TTC549 (cell line): Measurements from ENCODE around the gene IGF2BP3.
"Not testable (repeated sequence)": the region's sequence is repeated elsewhere in the genome, so short reads cannot be mapped to it uniquely, and the experiment has no call there.

ENCODE experiments used
- FAIRE-seq: peaks from 2 replicates; lab custom pipeline; 2012; peaks lifted over from hg19 to GRCh38; lab: Jason Lieb, UNC

The IGF2BP3 gene

GRCh38 chr7:23422384-23422783 is 47.9 kb downstream of the IGF2BP3 start:
- no peak for FAIRE-seq

- no peak for FAIRE-seq
These were observed 50.4 kb downstream of the IGF2BP3 start for GRCh38 chr7:23419845-23420244.

GRCh38 chr7:23419160-23419559 is 51.1 kb downstream of the IGF2BP3 start:
- FAIRE-seq, result no peak

- FAIRE-seq, result no peak
These were observed 52.2 kb downstream of the IGF2BP3 start for GRCh38 chr7:23418046-23418445.

- no peak for FAIRE-seq
These were observed 55.1 kb downstream of the IGF2BP3 start for GRCh38 chr7:23415198-23415597.

- no peak for FAIRE-seq
These were observed 59.7 kb downstream of the IGF2BP3 start for GRCh38 chr7:23410446-23411183.

- FAIRE-seq, result not testable (repeated sequence)
These were observed 63.7 kb downstream of the IGF2BP3 start for GRCh38 chr7:23406564-23406963.

GRCh38 chr7:23405240-23405618 is 65.1 kb downstream of the IGF2BP3 start:
- no peak for FAIRE-seq

GRCh38 chr7:23404546-23405239 is 65.6 kb downstream of the IGF2BP3 start:
- FAIRE-seq, result no peak

- no peak for FAIRE-seq
These were observed 66.3 kb downstream of the IGF2BP3 start for GRCh38 chr7:23403970-23404369.

- FAIRE-seq, result not testable (repeated sequence)
These were observed 72.2 kb downstream of the IGF2BP3 start for GRCh38 chr7:23398090-23398489.

- no peak for FAIRE-seq
These were observed 73.0 kb downstream of the IGF2BP3 start for GRCh38 chr7:23397241-23397640.

- no peak for FAIRE-seq
These were observed 73.9 kb downstream of the IGF2BP3 start for GRCh38 chr7:23396222-23397015.

GRCh38 chr7:23394488-23395171 is 75.7 kb downstream of the IGF2BP3 start:
- FAIRE-seq, result no peak

- no peak for FAIRE-seq
These were observed 76.7 kb downstream of the IGF2BP3 start for GRCh38 chr7:23393636-23394035.

GRCh38 chr7:23389701-23390100 is 80.6 kb downstream of the IGF2BP3 start:
- FAIRE-seq, result no peak

GRCh38 chr7:23387583-23387982 is 82.7 kb downstream of the IGF2BP3 start:
- no peak for FAIRE-seq

- FAIRE-seq, result no peak
These were observed 85.2 kb downstream of the IGF2BP3 start for GRCh38 chr7:23385140-23385539.

GRCh38 chr7:23383225-23383624 is 87.1 kb downstream of the IGF2BP3 start:
- FAIRE-seq, result no peak

- FAIRE-seq, result no peak
These were observed 89.3 kb downstream of the IGF2BP3 start for GRCh38 chr7:23380961-23381360.

- FAIRE-seq, result no peak
These were observed 89.7 kb downstream of the IGF2BP3 start for GRCh38 chr7:23380556-23380955.

GRCh38 chr7:23378996-23379395 is 91.3 kb downstream of the IGF2BP3 start:
- FAIRE-seq, result no peak
